Transverse colon (tissue), 4 donors: ENCODE results near the gene FAM149B1. TPM values are rescaled to one million over a fixed set of nuclear protein-coding genes. Genes with fewer than 3 reads are reported as not detected.

Source experiments
- DNase-seq: peaks from one replicate; pipeline ENCODE4 v3.0.0-alpha.2; 2019
- H3K27ac ChIP-seq, 4 donors: fragments of 200-600 bp; sonication (generic); 2 replicates each; pipeline ENCODE4 v1.5.1; 2016 to 2018; ENCODE audit warnings: inconsistent platforms in 4 of 4
- H3K27me3 ChIP-seq: fragments of 200-600 bp; sonication (generic); 2 replicates; pipeline ENCODE4 v1.5.1; 2017; ENCODE audit warnings: inconsistent platforms
- H3K36me3 ChIP-seq, 4 donors: fragments of 200-600 bp; sonication (generic); 2 replicates each; pipeline ENCODE4 v1.5.1; 2017 to 2019; ENCODE audit warnings: inconsistent platforms in 4 of 4
- H3K4me1 ChIP-seq, 4 donors: fragments of 200-600 bp; sonication (generic); 2 replicates each; pipeline ENCODE4 v1.5.1; 2017 to 2020; ENCODE audit warnings: inconsistent platforms in 4 of 4
- H3K4me3 ChIP-seq, 4 donors: fragments of 200-600 bp; sonication (generic); 1 replicate in 1 of 4; 2 replicates in 3 of 4; pipeline versions ENCODE4 v1.5.1 to v1.6.1; 2017 to 2019; ENCODE audit warnings: inconsistent platforms in 4 of 4
- H3K9me3 ChIP-seq, 2 donors: fragments of 200-600 bp; sonication (generic); 2 replicates each; pipeline ENCODE4 v1.5.1; 2017 to 2019; ENCODE audit warnings: inconsistent platforms in 2 of 2
- CTCF ChIP-seq, 5 experiments: fragments of 200-600 bp in 3 of 5; fragments of 450-650 bp in 2 of 5; sonication (generic) in 3 of 5; IDR thresholded peaks; 1 replicate in 2 of 5; 2 replicates in 3 of 5; pipeline ENCODE4 v1.5.1; 2016 to 2017; ENCODE audit warnings: antibody characterized with exemption in 5 of 5, inconsistent platforms in 3 of 5, mild to moderate bottlenecking in 2 of 5, moderate library complexity in 1 of 5
- EP300 ChIP-seq: sonication (generic); formaldehyde crosslinking; IDR thresholded peaks from one replicate; pipeline ENCODE4 v1.6.1; 2017; ENCODE audit warnings: antibody characterized with exemption, low read depth
- POLR2A ChIP-seq: fragments of 450-650 bp; IDR thresholded peaks from one replicate; pipeline ENCODE4 v1.6.1; 2016; ENCODE audit warnings: antibody characterized with exemption, mild to moderate bottlenecking, moderate library complexity
- POLR2AphosphoS5 ChIP-seq, 3 donors: sonication (generic); formaldehyde crosslinking; IDR thresholded peaks; one replicate each; pipeline ENCODE4 v1.6.1; 2016; ENCODE audit warnings: antibody characterized with exemption in 3 of 3
- WGBS, 2 donors: methylation state at CpG; one replicate each; pipeline ENCODE4 v1.1.5; 2018; ENCODE audit warnings: low coverage in 1 of 2; 5-methylcytosine and 5-hydroxymethylcytosine counted together
- in situ Hi-C, 4 donors: fragments of 200-750 bp; cut with MboI; loops; one replicate each; pipeline versions ENCODE4 v1.15.0 to v1.15.1; 2017; ENCODE audit warnings: low sequenced_read_pairs in 3 of 4, low pct_ligation_motif_present in 1 of 4, low pct_unique_long_range_greater_than_20kb in 1 of 4
- intact Hi-C: fragments of 100-400 bp; cut with DNase I; formaldehyde crosslinking; loops from one replicate; pipeline ENCODE4 v1.15.1; 2023; ENCODE audit warnings: low total_unique reads
- total RNA-seq, 4 donors: library from RNA; depleted of rRNA; stranded (reverse); fragments of >200 nt; gene quantifications; one replicate each; pipeline ENCODE4 v1.1.0, GENCODE V29; 2016

Gene FAM149B1
- total RNA-seq, 4 donors from 2014 or later: 9.7 to 32.0 (median 17.3) TPM

- Histone ChIP-seq H3K4me3 (no peak overlapping the region), H3K9me3 (no peaks in the 10 kb centered on the region), H3K27me3 (no peaks in the 10 kb centered on the region), H3K4me1 (peaks cover 0 to 7% (median 3%) of the 10 kb centered on the region in 4 donors), H3K27ac (no peak overlapping the region), H3K36me3 (peaks cover 0 to 66% (median 27%) of the 10 kb centered on the region in 4 donors)
- intact Hi-C loops (no loop called here), in situ Hi-C loops (no loop called here)
- no peak for TF ChIP-seq POLR2AphosphoS5 (IDR thresholded peaks at IDR 0.05)
- TF ChIP-seq EP300: no peak
- TF ChIP-seq CTCF (IDR thresholded peaks at IDR 0.05): no peak
- no peak for TF ChIP-seq POLR2A
- WGBS, 2 donors: 60 to 78% methylated on average over 2 of the region's 2 CpGs
- no peak for DNase-seq
These were observed 36.6 kb upstream of the FAM149B1 start for GRCh38 chr10:73131301-73131700.

GRCh38 chr10:73131913-73132686 lies 35.8 kb upstream of the FAM149B1 start:
- no peak overlapping the region for H3K27ac ChIP-seq

GRCh38 chr10:73134727-73135126 lies 33.2 kb upstream of the FAM149B1 start:
- Histone ChIP-seq H3K4me1 (peaks cover 0 to 7% (median 3%) of the 10 kb centered on the region in 4 donors), H3K27ac (no peak overlapping the region), H3K27me3 (no peaks in the 10 kb centered on the region), H3K4me3 (no peak overlapping the region), H3K36me3 (peaks cover 0 to 90% (median 40%) of the 10 kb centered on the region in 4 donors), H3K9me3 (no peaks in the 10 kb centered on the region)
- 51 to 58% methylated on average over 3 of the region's 3 CpGs for whole genome bisulfite sequencing, 2 donors
- intact Hi-C loops: no loop called here
- TF ChIP-seq POLR2A (no peak), POLR2AphosphoS5 (IDR thresholded peaks at IDR 0.05) (no peak), EP300 (no peak), CTCF (IDR thresholded peaks at IDR 0.05) (no peak)
- DNase-seq: no peak
- in situ Hi-C loops: no loop called here

More at GRCh38 chr10:73131913-73132686, 35.8 kb upstream of the FAM149B1 start:
- no peak overlapping the region for H3K4me3 ChIP-seq
- DNase-seq: no peak
- TF ChIP-seq CTCF (IDR thresholded peaks at IDR 0.05) (no peak), EP300 (no peak), POLR2AphosphoS5 (IDR thresholded peaks at IDR 0.05) (no peak), POLR2A (no peak)
- WGBS, 2 donors: 90 to 100% methylated on average over 2 of the region's 2 CpGs
- intact Hi-C loops: no loop called here
- H3K36me3 ChIP-seq: peaks cover 0 to 74% (median 31%) of the 10 kb centered on the region in 4 donors
- in situ Hi-C loops: no loop called here
- H3K4me1 ChIP-seq: peaks cover 0 to 7% (median 3%) of the 10 kb centered on the region in 4 donors
- H3K27me3 ChIP-seq: no peaks in the 10 kb centered on the region
- H3K9me3 ChIP-seq: no peaks in the 10 kb centered on the region

- DNase-seq: no peak
- WGBS, 2 donors: 85 to 100% methylated on average over 2 of the region's 2 CpGs
- H3K9me3 ChIP-seq: no peaks in the 10 kb centered on the region
- no peak overlapping the region for H3K4me3 ChIP-seq
- no peaks in the 10 kb centered on the region for H3K27me3 ChIP-seq
- H3K4me1 ChIP-seq: peaks cover 0 to 7% (median 3%) of the 10 kb centered on the region in 4 donors
- no peak overlapping the region for H3K27ac ChIP-seq
- TF ChIP-seq EP300 (no peak), POLR2A (no peak), POLR2AphosphoS5 (IDR thresholded peaks at IDR 0.05) (no peak)
- in situ Hi-C loops (no loop called here), intact Hi-C loops (no loop called here)
- peaks cover 0 to 86% (median 40%) of the 10 kb centered on the region in 4 donors for H3K36me3 ChIP-seq
These were observed 31.3 kb upstream of the FAM149B1 start for GRCh38 chr10:73136627-73137026.
